Lower leg skin (tissue), 4 donors: Measurements from ENCODE around the gene SPIRE2. TPM values are rescaled to one million over a fixed set of nuclear protein-coding genes. Genes with fewer than 3 reads are reported as not detected.
"Not testable (repeated sequence)": the region's sequence is repeated elsewhere in the genome, so short reads cannot be mapped to it uniquely, and the experiment has no call there.

Source experiments
- DNase-seq, 2 donors: peaks; one replicate each; pipeline ENCODE4 v3.0.0-alpha.2; 2019; ENCODE audit warnings: low spot score in 2 of 2
- H3K4me3 ChIP-seq: fragments of 200-600 bp; sonication (generic); 2 replicates; pipeline ENCODE4 v1.5.1; 2017; ENCODE audit warnings: mild to moderate bottlenecking, low read depth; ENCODE audit not compliant: poor library complexity, severe bottlenecking
- POLR2A ChIP-seq, 2 donors: fragments of 450-650 bp; IDR thresholded peaks; one replicate each; pipeline ENCODE4 v1.6.1; 2016 to 2017; ENCODE audit warnings: antibody characterized with exemption in 2 of 2, mild to moderate bottlenecking in 1 of 2, moderate library complexity in 1 of 2
- WGBS, 2 donors: methylation state at CpG; one replicate each; pipeline ENCODE4 v1.1.5; 2018; 5-methylcytosine and 5-hydroxymethylcytosine counted together
- intact Hi-C: fragments of 100-400 bp; cut with DNase I; formaldehyde crosslinking; loops from one replicate; pipeline ENCODE4 v1.15.0; 2023; ENCODE audit warnings: low total_unique reads
- total RNA-seq, 4 donors: library from RNA; depleted of rRNA; stranded (reverse); fragments of >200 nt; gene quantifications; one replicate each; pipeline ENCODE4 v1.1.0, GENCODE V29; 2016
- TF ChIP-seq, protein P1 (sequence below), 3 donors: fragments of 450-650 bp; IDR thresholded peaks; one replicate each; pipeline ENCODE4 v1.5.1; 2016; ENCODE audit warnings: antibody characterized with exemption in 3 of 3, mild to moderate bottlenecking in 3 of 3, moderate library complexity in 2 of 3

The SPIRE2 gene
- total RNA-seq, 4 donors from 2014 or later, result 2.0 to 5.9 (median 3.9) TPM

DNA sequence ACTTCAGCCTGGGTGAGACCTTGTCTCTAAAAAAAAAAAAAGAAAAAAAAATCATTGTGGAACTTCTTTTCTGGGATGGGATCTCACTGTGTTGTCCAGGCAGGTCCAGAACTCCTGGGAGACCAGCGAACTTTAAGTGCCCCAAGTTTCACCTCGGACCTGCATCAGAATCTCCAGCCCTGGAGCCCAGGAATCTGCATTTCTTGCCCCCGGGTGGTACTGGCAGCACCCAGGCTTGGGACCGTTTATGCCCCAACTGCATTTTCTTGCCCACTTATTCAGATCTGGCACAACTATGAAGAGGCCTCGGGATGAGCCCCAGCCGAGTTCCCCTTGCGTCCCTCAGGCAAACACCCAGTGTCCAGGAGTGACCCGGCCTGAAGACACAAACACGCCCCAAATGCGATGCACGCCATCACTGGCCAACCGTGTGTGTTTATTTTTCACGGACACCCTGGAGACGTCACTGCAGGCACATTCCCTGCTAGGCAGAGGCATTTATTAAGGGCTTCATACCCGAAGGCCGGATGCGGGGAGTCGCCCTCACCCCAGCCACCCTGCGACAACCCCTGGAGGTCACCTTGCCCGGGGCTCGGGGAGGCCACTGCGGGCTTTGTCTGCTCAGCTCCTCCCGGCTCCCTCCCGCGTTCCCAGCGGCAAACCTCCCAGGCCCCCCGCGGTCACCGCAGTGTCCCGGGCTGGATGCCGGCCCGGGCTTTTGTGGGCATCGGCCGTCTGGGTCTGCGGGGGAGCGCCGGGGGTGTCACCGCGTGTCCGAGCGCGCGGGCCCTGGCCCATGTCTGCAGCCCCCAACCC is 684 bp upstream of the SPIRE2 start:
- 10% methylated on average over 18 to 29 of the region's 43 CpGs for WGBS, 2 donors
- TF ChIP-seq, protein P1, sequence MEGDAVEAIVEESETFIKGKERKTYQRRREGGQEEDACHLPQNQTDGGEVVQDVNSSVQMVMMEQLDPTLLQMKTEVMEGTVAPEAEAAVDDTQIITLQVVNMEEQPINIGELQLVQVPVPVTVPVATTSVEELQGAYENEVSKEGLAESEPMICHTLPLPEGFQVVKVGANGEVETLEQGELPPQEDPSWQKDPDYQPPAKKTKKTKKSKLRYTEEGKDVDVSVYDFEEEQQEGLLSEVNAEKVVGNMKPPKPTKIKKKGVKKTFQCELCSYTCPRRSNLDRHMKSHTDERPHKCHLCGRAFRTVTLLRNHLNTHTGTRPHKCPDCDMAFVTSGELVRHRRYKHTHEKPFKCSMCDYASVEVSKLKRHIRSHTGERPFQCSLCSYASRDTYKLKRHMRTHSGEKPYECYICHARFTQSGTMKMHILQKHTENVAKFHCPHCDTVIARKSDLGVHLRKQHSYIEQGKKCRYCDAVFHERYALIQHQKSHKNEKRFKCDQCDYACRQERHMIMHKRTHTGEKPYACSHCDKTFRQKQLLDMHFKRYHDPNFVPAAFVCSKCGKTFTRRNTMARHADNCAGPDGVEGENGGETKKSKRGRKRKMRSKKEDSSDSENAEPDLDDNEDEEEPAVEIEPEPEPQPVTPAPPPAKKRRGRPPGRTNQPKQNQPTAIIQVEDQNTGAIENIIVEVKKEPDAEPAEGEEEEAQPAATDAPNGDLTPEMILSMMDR (IDR thresholded peaks at IDR 0.05), result no peak
- no peak for TF ChIP-seq POLR2A (IDR thresholded peaks at IDR 0.05)
- DNase-seq, result no peak
- intact Hi-C loops, result no loop called here
- no peak overlapping the region for H3K4me3 ChIP-seq

DNA sequence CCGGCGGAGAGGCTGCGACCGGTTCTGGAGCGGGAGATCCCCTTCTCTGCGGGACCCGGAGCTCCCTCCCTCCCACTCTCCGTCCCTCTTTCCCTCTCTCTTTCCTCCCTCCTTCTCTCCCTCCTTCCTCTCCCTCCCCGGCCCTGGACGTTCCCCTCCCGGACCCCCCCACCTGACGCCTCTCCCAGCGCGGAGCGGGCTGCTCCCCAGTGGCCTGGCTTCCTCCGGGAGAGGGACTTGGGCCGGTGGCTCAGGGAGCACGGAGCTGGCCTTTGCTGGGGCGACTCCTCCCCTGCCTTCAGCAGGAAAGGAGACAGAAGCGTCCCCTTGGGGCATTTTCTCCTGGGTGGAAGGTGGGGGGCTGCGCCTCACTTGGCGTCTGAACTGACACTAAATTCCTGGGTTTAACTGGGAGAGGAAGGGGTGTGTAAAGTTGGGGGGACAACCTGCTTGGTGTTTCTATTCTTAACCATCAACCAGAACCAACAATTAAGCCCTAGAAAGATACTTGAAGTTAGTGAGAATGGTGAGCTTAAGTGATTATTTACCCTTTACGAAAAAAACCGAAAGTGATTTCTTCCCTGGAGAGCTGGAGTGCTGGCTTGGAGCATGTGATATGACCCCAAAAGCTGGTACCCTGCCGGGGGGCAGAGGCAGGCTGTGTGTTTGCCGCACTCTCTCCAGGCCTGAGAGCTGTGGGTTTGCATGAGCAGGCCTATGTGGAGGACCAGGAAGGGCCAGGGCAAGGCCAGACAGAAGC is 775 bp downstream of the SPIRE2 start:
- intact Hi-C loops, result no loop called here
- no peak for DNase-seq
- 14 to 17% methylated on average over 24 to 26 of the region's 26 CpGs for WGBS, 2 donors
- TF ChIP-seq, protein P1 (IDR thresholded peaks at IDR 0.05), result no peak
- no peak overlapping the region for H3K4me3 ChIP-seq

DNA sequence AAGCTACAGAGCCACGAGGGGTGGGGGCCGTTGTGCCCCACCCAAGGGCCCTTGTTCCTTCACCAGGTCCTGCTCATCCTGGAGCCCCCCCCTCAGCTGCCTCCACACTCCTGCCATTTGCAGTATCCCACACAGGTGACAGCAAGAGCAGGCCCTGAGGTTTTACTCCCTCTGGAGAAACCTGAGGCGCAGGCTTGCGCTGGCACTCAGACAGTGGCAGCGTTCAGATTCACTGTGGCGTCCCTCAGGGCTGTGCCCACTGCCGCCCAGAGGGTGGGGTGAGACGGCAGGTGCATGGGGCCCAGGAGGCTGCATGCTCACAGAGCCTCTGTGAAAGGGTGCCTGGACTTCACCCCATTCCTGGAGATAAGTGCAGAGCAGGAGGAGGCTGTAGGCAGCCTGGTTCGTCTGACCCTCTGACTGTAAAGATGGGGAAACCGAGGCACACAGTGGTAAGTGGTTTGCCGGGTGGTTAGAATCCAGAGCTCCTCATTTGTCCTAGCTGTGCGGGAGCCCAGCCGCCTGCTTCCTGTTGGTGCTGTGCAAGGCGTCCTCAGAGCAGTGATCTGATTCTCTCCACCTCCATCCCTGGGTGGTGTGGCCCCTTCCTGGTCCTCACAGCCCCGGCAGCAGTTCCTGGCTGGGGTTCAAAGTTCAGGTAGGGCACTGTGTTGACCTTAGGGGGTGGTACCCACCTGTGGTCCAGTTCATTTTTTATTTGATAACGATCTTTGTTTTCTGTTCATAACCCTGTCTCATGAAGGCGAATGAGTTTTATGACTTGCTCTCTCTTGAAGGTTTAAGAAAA is 1.6 kb downstream of the SPIRE2 start:
- no peak for DNase-seq
- WGBS, 2 donors, result 72 to 75% methylated on average over 12 to 13 of the region's 17 CpGs
- TF ChIP-seq, protein P1 (IDR thresholded peaks at IDR 0.05), result no peak
- no peak for TF ChIP-seq POLR2A (IDR thresholded peaks at IDR 0.05)
- H3K4me3 ChIP-seq, result no peak overlapping the region
- intact Hi-C loops, result no loop called here

DNA sequence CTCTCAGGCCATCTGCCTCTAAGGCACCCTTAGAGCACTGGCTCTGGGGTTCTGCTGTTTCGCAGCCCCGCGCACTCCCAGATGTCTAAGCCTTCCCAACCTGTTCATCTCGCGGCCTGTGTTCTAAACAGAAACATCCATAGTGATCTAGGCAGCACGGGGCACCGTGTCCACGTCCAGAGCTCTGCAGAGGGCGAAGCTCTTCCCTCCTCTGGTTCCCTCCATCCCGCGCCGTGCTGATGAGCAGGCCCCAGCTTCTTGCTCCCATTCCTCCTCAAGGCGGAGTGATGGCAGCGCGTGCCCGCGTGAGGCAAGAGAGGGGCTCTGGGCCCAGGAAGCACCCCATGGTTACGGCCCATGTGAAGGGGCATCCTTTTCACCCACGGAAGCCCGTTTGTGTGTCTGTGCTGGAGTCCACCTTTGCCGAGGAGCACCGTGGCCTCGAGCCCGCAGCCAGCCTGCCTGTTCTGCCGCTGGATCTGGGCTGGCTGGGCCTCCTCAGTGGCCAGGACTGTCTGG is 3.6 kb downstream of the SPIRE2 start:
- no peak for DNase-seq
- TF ChIP-seq POLR2A (IDR thresholded peaks at IDR 0.05), result no peak
- TF ChIP-seq, protein P1 (IDR thresholded peaks at IDR 0.05), result no peak
- intact Hi-C loops, result no loop called here
- 93% methylated on average over 23 to 25 of the region's 25 CpGs for WGBS, 2 donors
- H3K4me3 ChIP-seq, result no peak overlapping the region

DNA sequence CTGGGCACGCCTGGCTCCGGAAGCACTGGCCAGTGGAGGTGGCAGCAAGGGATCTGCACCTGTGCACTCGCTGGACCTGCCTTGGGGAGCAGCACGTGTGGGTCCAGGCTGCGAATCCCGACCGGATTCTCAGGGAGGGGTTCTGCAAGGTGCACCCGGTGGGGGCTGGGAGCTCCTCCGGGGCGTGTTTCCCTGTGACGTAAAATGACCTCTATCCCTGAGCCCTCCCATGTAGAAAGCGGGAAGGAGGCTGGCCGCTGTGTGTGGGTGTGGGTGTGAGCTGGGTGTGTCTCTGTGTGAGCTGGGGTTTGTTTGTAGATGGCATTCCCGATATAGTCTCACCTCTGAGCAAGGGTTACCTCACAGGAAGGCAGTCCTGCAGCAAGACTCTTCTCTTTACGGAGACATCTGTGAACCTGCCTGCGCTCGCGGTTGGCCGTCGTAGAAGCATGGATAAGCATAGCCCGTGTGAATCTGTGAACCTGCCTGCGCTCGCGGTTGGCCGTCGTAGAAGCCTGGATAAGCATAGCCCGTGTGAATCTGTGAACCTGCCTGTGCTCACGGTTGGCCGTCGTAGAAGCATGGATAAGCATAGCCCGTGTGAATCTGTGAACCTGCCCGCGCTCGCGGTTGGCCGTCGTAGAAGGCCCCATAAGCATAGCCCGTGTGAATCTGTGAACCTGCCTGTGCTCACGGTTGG is 5.5 kb downstream of the SPIRE2 start:
- intact Hi-C loops, DNase-seq, H3K4me3 ChIP-seq: not testable (repeated sequence)
- WGBS, 2 donors, result 88 to 94% methylated on average over 39 of the region's 39 CpGs

DNA sequence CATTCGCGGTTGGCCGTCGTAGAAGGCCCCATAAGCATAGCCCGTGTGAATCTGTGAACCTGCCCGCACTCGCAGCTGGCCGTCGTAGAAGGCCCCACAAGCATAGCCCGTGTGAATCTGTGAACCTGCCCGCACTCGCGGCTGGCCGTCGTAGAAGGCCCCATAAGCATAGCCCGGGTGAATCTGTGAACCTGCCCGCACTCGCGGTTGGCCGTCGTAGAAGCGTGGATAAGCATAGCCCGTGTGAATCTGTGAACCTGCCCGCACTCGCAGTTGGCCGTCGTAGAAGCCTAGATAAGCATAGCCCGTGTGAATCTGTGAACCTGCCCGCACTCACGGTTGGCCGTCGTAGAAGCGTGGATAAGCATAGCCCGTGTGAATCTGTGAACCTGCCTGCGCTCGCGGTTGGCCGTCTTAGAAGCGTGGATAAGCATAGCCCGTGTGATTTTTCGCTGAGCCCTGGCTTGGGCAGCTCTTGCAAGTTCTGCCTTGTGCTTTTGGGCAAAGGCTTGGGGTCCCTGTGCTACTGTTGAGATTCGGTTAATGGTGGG is 6.6 kb downstream of the SPIRE2 start:
- intact Hi-C loops, H3K4me3 ChIP-seq, DNase-seq: not testable (repeated sequence)
- WGBS, 2 donors, result 97 to 98% methylated on average over 42 of the region's 42 CpGs

DNA sequence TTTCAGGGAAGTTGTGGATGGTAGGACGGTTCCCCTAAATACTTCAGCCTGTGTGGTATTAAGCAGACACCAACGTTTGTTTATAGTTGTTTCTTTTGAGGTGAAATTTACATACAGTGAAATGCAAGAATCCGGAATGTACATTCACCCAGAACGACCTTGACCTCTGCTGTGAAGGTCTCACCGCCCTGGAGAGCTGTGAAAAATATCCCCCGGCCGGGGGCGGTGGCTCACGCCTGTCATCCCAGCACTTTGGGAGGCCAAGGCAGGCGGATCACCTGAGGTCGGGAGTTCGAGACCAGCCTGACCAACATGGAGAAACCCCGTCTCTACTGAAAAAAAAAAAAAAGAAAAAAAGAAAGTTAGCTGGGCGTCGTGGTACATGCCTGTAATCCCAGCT is 8.2 kb downstream of the SPIRE2 start:
- H3K4me3 ChIP-seq, intact Hi-C loops, DNase-seq: not testable (repeated sequence)
- 86 to 87% methylated on average over 15 of the region's 15 CpGs for WGBS, 2 donors
